Upper lobe of left lung (tissue), 6 donors: ENCODE results near the gene NSUN4. TPM values are rescaled to one million over a fixed set of nuclear protein-coding genes. Genes with fewer than 3 reads are reported as not detected.

Experiments
- ATAC-seq, 2 donors: fragments of 200-7000 bp; cut with Tn5 transposase; one replicate each; pipeline ENCODE4 v1.9.1; 2022; ENCODE audit warnings: mild to moderate bottlenecking in 2 of 2, moderate library complexity in 2 of 2; ENCODE audit not compliant: low FRiP score in 2 of 2
- DNase-seq, 2 donors: peaks; one replicate each; pipeline ENCODE4 v3.0.0-alpha.2; 2019 to 2020
- H3K27ac ChIP-seq, 4 donors: fragments of 200-600 bp; sonication (generic); one replicate each; pipeline ENCODE4 v1.5.1; 2016 to 2019
- H3K27me3 ChIP-seq, 4 donors: fragments of 200-600 bp; sonication (generic); one replicate each; pipeline ENCODE4 v1.5.1; 2017 to 2019
- H3K36me3 ChIP-seq, 4 donors: fragments of 200-600 bp; sonication (generic); one replicate each; pipeline ENCODE4 v1.5.1; 2016 to 2019
- H3K4me1 ChIP-seq, 4 donors: fragments of 200-600 bp; sonication (generic); one replicate each; pipeline ENCODE4 v1.5.1; 2018 to 2019
- H3K4me3 ChIP-seq, 4 donors: fragments of 200-600 bp; sonication (generic); one replicate each; pipeline ENCODE4 v1.5.1; 2017 to 2019; ENCODE audit warnings: mild to moderate bottlenecking in 2 of 4, moderate library complexity in 1 of 4
- H3K9me3 ChIP-seq, 4 donors: fragments of 200-600 bp; sonication (generic); one replicate each; pipeline ENCODE4 v1.5.1; 2018 to 2019
- EP300 ChIP-seq, 4 donors: sonication (generic); formaldehyde crosslinking; IDR thresholded peaks; one replicate each; pipeline ENCODE4 v1.5.1; 2017; ENCODE audit warnings: antibody characterized with exemption in 4 of 4, control low read depth in 2 of 4
- POLR2A ChIP-seq, 4 donors: fragments of 450-650 bp; IDR thresholded peaks; one replicate each; pipeline ENCODE4 v1.5.1; 2016 to 2017; ENCODE audit warnings: antibody characterized with exemption in 4 of 4, mild to moderate bottlenecking in 2 of 4
- POLR2AphosphoS5 ChIP-seq, 2 donors: sonication (generic); formaldehyde crosslinking; IDR thresholded peaks; one replicate each; pipeline ENCODE4 v1.5.1; 2017; ENCODE audit warnings: antibody characterized with exemption in 2 of 2
- WGBS, 2 donors: methylation state at CpG; one replicate each; pipeline ENCODE4 v1.1.5; 2017 to 2018; 5-methylcytosine and 5-hydroxymethylcytosine counted together
- total RNA-seq, 6 donors: library from RNA; depleted of rRNA in 4 of 6; stranded (reverse); fragments of >200 nt in 4 of 6; gene quantifications; one replicate each; pipeline versions ENCODE4 v1.1.0 to v1.2.1, GENCODE V29; 2016 to 2021
- TF ChIP-seq, protein P1 (sequence below), 6 experiments: fragments of 450-650 bp in 4 of 6; fragments of 200-600 bp in 2 of 6; sonication (generic) in 2 of 6; IDR thresholded peaks; one replicate each; pipeline ENCODE4 v1.5.1; 2016 to 2019; ENCODE audit warnings: antibody characterized with exemption in 6 of 6
- donor health status: DM: no; HTN: no; CAD: no; lungs with moderate emphysema.
- donor health status: DM: no; HTN: yes; CAD: no; lungs with severe emphysema.

NSUN4 gene
- total RNA-seq, 6 donors from 2014 or later = 25.1 to 28.4 (median 26.7) TPM

DNA sequence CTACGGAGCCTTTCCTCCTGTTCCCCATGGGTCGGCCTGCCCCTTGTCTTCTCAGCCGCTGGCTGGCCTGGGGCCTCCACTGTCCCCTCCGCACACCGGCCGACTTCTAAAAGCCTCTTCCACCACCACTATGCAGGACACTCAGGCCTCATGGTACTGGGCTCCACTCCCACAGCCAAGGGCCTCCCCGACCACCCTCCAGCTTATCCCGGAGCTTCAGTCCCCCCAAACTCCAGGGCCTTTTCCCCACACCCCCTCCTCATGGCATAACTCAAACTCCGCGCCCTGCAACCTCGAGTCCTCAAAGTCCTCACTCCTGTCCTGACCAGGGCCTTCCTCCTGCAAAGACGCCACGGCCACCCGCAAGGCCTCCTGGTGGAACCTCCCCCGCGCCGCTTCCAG, 39.2 kb upstream of the NSUN4 start:
- TF ChIP-seq POLR2AphosphoS5 (IDR thresholded peaks at IDR 0.05) (no peak), EP300 (IDR thresholded peaks at IDR 0.05) (no peak), POLR2A (IDR thresholded peaks at IDR 0.05) (no peak)
- TF ChIP-seq, protein P1, sequence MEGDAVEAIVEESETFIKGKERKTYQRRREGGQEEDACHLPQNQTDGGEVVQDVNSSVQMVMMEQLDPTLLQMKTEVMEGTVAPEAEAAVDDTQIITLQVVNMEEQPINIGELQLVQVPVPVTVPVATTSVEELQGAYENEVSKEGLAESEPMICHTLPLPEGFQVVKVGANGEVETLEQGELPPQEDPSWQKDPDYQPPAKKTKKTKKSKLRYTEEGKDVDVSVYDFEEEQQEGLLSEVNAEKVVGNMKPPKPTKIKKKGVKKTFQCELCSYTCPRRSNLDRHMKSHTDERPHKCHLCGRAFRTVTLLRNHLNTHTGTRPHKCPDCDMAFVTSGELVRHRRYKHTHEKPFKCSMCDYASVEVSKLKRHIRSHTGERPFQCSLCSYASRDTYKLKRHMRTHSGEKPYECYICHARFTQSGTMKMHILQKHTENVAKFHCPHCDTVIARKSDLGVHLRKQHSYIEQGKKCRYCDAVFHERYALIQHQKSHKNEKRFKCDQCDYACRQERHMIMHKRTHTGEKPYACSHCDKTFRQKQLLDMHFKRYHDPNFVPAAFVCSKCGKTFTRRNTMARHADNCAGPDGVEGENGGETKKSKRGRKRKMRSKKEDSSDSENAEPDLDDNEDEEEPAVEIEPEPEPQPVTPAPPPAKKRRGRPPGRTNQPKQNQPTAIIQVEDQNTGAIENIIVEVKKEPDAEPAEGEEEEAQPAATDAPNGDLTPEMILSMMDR (IDR thresholded peaks at IDR 0.05) = no peak
- no peaks in the 10 kb centered on the region for H3K27me3 ChIP-seq
- H3K27ac ChIP-seq = peak overlapping the region; percentile 95 to 99 (median 98)
- H3K4me3 ChIP-seq = peak overlapping the region; percentile 60 to 89 (median 74)
- no peaks in the 10 kb centered on the region for H3K9me3 ChIP-seq
- peaks cover 32 to 39% (median 35%) of the 10 kb centered on the region in 4 donors for H3K4me1 ChIP-seq
- peaks cover 7 to 16% (median 11%) of the 10 kb centered on the region in 4 donors for H3K36me3 ChIP-seq
- ATAC-seq (no peak), DNase-seq (no peak)
- 11 to 12% methylated on average over 13 to 17 of the region's 17 CpGs for WGBS, 2 donors

DNA sequence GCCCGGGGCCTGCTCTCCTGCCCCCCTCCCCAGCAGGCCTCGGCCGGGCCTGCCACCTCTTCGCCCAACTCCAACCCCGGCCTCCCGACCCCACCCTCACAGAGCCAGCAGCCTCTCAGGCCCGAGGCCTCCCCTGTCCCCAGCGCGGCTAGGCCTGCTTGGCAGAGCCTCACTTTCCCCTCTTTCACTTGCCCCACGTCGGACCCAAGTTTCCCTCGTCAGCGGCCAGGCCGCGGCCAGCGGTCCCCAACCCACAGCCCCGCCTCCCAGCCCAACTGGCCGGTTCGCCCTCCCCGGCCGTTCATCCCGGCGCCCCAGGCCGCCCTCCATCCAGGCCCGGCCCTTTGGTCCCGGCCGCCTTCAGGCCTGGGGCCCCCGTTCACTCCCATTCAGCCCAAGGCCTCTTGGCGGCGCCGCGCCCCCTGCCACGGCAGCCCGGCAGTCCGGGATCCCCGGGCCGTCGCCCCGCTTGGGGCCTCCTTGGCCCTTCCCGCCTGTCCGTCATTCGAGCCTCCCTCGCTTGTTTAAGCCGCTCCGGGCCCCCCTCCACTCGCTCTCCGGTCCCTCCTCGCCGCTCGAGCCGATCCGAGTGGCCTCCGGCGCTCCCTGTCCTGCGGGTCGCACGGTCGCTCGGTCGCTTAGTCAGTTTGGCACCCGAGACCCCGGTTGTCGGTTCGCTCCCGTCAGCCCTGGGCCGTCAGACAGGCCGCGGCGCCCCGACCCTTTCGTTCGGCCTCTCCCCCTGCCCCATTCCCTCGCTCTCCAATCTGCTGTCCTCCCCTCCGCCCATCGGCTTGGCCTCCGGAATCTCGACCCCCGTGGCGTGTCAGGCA, 38.6 kb upstream of the NSUN4 start:
- Histone ChIP-seq H3K9me3 (no peaks in the 10 kb centered on the region), H3K36me3 (peaks cover 7 to 10% (median 8%) of the 10 kb centered on the region in 4 donors), H3K27ac (peak overlapping the region; percentile 95 to 99 (median 98)), H3K4me3 (peak overlapping the region; percentile 60 to 89 (median 74)), H3K4me1 (peaks cover 32 to 43% (median 37%) of the 10 kb centered on the region in 4 donors), H3K27me3 (no peaks in the 10 kb centered on the region)
- 1 to 3% methylated on average over 14 to 74 of the region's 79 CpGs for WGBS, 2 donors
- ATAC-seq = peak; percentile 50 to 58
- DNase-seq = peak; percentile 56 to 93
- no peak for TF ChIP-seq POLR2AphosphoS5 (IDR thresholded peaks at IDR 0.05)
- peak in 2 of 4 donors; percentile 37 to 51 for TF ChIP-seq POLR2A (IDR thresholded peaks at IDR 0.05)
- TF ChIP-seq, protein P1 (IDR thresholded peaks at IDR 0.05) = peak; percentile 14 to 54 (median 38)
- TF ChIP-seq EP300 (IDR thresholded peaks at IDR 0.05) = no peak

DNA sequence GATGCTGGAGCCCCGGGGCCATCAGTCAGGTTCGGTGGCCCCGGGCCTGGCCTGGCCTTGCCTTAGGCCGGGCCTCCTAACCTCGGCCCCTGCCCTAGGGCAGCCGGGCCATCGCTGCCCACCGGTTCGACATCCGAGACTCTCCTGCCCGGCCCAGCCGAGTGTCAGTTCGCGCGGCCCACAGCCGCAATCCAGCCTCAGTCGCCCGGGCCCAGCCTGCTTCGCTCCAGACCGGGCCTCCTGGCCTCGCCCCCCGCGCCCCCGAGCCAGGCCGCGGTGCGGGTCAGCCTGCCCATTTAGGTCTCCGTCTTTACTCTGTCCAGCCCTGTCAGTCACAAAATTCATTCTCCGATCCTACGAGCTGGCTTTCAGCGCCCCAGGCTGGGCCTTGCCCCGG, 38.0 kb upstream of the NSUN4 start:
- peak; percentile 22 to 57 for ATAC-seq
- Histone ChIP-seq H3K36me3 (peaks cover 1 to 4% (median 3%) of the 10 kb centered on the region in 4 donors), H3K27ac (peak overlapping the region; percentile 95 to 99 (median 98)), H3K27me3 (no peaks in the 10 kb centered on the region), H3K9me3 (no peaks in the 10 kb centered on the region), H3K4me1 (peaks cover 32 to 49% (median 38%) of the 10 kb centered on the region in 4 donors), H3K4me3 (peak overlapping the region; percentile 60 to 89 (median 74))
- 0 to 1% methylated on average over 11 to 22 of the region's 32 CpGs for WGBS, 2 donors
- DNase-seq = peak in 1 of 2 donors; percentile 91
- no peak for TF ChIP-seq EP300 (IDR thresholded peaks at IDR 0.05)
- TF ChIP-seq POLR2AphosphoS5 (IDR thresholded peaks at IDR 0.05) = no peak
- TF ChIP-seq, protein P1 (IDR thresholded peaks at IDR 0.05) = no peak
- TF ChIP-seq POLR2A (IDR thresholded peaks at IDR 0.05) = no peak

DNA sequence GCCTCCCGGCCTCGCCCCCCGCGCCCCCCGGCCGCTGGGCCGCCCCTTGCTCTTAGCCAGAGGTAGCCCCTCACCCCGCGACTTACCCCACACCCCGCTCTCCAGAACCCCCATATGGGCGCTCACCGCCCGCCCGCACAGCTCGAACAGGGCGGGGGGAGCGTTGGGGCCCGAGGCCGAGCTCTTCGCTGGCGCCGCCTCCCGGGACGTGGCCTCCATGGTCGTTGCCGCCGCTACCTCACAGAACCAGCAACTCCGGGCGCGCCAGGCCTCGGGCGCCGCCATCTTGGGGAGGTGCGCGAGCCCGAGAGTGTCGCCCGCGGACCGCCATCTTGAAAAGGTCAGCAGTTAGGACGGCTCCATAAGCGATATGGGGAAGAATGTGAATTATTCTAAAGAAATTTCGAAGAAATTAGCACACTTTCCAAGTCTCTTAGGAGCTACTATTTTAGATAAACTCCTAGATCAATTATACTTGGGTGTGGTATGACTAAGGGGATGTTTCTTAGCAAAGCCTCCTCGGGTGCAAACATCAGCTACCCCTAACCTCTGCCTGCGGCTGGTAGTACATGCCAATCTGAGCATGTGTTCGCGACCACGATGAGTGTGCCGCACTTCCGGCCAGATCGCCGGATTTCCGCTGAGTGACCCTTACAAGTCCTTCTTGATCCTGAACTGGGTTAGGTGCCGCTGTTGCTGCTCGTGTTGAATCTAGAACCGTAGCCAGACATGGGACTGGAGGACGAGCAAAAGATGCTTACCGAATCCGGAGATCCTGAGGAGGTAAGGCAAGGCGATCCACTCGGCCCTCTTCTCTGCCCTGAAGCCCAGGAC, 37.4 kb upstream of the NSUN4 start, which contains the start of the genes LRRC41 and UQCRH:
Gene LRRC41 (minus strand): TSS at position 579 of the 834 bp plus-strand sequence. CDS start 294 bp downstream, at position 285.
Gene UQCRH (plus strand): TSS at position 661 of the 834 bp plus-strand sequence. CDS start 69 bp downstream, at position 730.
- DNase-seq = peak; percentile 97 to 98
- H3K27me3 ChIP-seq = no peaks in the 10 kb centered on the region
- no peaks in the 10 kb centered on the region for H3K9me3 ChIP-seq
- ATAC-seq = peak; percentile 96 to 98
- peak within 1 kb of the TSS; percentile 60 to 89 (median 74) for H3K4me3 ChIP-seq
- WGBS, 2 donors = 0% methylated on average over 11 to 34 of the region's 61 CpGs
- H3K4me1 ChIP-seq = peaks cover 32 to 50% (median 37%) of the 10 kb centered on the region in 4 donors
- TF ChIP-seq, protein P1 (IDR thresholded peaks at IDR 0.05) = no peak
- TF ChIP-seq POLR2A (IDR thresholded peaks at IDR 0.05) (peak in 3 of 4 donors; percentile 74 to 93 (median 89)), POLR2AphosphoS5 (IDR thresholded peaks at IDR 0.05) (peak; percentile 96 to 99), EP300 (IDR thresholded peaks at IDR 0.05) (peak in 1 of 4 donors; percentile 83)
- no peaks in the 10 kb centered on the region for H3K36me3 ChIP-seq
- H3K27ac ChIP-seq = peak within 1 kb of the TSS; percentile 95 to 99 (median 98)
